ENCODE measurements around the gene PDE4D.

DNA sequence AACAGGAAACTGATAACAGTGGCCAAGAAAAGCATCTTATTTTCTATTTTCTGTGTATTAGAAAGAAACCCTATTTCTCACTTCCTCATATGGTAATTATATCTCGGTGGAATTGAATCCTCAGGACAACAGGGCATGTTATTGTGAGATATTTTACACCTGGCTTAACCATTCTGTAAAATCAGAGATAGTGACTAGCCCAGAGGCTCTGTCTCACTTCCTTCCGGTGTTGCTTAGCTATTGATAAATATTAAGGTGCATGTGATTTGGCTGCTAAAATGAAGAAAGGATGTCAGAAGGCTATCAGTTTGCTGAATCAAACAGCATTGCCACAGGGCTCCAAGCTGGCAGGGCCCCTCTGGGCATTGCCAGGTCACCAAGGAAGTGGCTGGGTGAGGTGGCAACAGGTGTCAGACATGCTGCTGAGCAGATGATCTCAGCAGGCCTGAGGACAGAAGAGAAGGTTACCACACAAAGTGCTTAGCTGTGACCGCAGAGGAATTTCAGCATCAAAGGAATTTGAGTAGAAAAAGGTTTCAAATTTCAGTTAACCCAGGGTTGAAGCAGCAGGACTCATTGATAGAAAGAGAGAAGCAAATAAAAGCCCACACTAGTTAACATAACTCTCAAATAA is 330.7 kb downstream of the PDE4D start:
- TF ChIP-seq, protein P1, sequence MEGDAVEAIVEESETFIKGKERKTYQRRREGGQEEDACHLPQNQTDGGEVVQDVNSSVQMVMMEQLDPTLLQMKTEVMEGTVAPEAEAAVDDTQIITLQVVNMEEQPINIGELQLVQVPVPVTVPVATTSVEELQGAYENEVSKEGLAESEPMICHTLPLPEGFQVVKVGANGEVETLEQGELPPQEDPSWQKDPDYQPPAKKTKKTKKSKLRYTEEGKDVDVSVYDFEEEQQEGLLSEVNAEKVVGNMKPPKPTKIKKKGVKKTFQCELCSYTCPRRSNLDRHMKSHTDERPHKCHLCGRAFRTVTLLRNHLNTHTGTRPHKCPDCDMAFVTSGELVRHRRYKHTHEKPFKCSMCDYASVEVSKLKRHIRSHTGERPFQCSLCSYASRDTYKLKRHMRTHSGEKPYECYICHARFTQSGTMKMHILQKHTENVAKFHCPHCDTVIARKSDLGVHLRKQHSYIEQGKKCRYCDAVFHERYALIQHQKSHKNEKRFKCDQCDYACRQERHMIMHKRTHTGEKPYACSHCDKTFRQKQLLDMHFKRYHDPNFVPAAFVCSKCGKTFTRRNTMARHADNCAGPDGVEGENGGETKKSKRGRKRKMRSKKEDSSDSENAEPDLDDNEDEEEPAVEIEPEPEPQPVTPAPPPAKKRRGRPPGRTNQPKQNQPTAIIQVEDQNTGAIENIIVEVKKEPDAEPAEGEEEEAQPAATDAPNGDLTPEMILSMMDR (IDR thresholded peaks at IDR 0.05), result no peak
- no peak for TF ChIP-seq POLR2A (IDR thresholded peaks at IDR 0.05)

Measured in esophagus squamous epithelium (tissue), 4 donors.